ENCODE data around the gene ZSWIM4.

ZSWIM4 gene

DNA sequence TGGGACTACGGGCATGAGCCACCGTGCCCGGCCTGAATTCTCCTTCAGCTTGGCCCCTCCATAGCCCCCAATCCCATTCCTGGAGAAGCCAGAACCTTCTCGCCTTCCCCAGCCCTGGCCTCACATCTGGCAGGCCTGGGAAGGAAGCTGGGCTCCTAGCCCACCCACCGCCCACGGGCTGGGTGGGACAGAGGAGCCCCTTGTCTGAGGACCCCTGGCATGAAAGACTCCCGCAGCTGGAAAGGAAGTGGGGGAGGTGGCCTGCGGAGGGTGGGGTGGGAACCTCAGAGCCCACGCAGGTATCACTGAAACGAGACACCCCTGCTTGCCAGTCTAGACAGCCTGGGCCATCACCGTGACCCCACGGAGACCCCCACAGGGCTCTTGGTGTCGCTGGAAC, 74.0 kb downstream of the ZSWIM4 start:
- Histone ChIP-seq H3K27me3 (ENCODE audit: insufficient read depth, low read depth, severe bottlenecking) (no peaks in the 10 kb centered on the region), H3K9me3 (ENCODE audit: severe bottlenecking) (no peaks in the 10 kb centered on the region), H3K4me3 (ENCODE audit: low read depth, low read length) (no peak overlapping the region), H3K27ac (no peak overlapping the region), H3K36me3 (no peaks in the 10 kb centered on the region; the same call in 1 of the 2 replicates)
- TF ChIP-seq, protein P1, sequence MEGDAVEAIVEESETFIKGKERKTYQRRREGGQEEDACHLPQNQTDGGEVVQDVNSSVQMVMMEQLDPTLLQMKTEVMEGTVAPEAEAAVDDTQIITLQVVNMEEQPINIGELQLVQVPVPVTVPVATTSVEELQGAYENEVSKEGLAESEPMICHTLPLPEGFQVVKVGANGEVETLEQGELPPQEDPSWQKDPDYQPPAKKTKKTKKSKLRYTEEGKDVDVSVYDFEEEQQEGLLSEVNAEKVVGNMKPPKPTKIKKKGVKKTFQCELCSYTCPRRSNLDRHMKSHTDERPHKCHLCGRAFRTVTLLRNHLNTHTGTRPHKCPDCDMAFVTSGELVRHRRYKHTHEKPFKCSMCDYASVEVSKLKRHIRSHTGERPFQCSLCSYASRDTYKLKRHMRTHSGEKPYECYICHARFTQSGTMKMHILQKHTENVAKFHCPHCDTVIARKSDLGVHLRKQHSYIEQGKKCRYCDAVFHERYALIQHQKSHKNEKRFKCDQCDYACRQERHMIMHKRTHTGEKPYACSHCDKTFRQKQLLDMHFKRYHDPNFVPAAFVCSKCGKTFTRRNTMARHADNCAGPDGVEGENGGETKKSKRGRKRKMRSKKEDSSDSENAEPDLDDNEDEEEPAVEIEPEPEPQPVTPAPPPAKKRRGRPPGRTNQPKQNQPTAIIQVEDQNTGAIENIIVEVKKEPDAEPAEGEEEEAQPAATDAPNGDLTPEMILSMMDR (IDR thresholded peaks at IDR 0.05; ENCODE audit: low read depth, low read length) = no peak
- no peak for DNase-seq

DNA sequence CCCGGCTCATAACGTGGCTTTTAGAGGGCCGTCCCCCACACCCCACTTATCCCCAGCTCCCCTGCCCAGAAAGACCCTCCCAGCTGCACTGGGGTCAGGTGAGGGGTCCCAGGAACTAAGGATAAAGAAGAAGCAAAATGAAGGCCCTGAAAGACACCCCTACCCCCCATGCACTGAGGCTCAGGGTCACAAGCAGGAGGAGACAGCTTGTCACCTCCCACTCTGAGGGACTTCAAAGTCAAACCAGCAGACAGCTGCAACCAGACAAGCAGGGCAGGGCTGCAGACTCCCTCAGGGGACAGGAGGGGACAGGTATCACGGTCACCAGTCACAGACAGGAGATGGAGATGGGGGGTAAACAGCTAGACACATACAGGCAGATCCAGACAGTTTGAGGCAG, 75.6 kb downstream of the ZSWIM4 start:
- no peaks in the 10 kb centered on the region for H3K9me3 ChIP-seq (ENCODE audit: severe bottlenecking)
- H3K36me3 ChIP-seq = no peaks in the 10 kb centered on the region; the same call in 1 of the 2 replicates
- H3K27me3 ChIP-seq (ENCODE audit: insufficient read depth, low read depth, severe bottlenecking) = no peaks in the 10 kb centered on the region
- no peak overlapping the region for H3K27ac ChIP-seq
- DNase-seq = no peak
- TF ChIP-seq, protein P1 (IDR thresholded peaks at IDR 0.05; ENCODE audit: low read depth, low read length) = no peak
- H3K4me3 ChIP-seq (ENCODE audit: low read depth, low read length) = no peak overlapping the region

DNA sequence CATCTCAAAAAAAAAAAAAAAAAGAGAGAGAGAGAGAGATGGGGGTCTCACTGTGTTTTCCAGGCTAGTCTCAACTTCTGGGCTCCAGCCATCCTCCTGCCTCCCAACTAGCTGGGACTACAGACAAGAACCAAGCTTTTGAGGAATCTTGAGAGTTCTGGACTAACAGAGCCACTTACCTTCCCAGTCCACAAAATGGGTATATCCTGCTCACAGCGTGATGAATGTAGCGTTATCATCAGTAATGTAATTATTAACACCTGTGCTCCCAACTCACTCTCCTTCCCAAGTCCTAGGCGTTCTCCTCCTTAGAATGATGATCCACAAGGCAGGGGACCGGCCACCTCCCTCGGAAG, 77.1 kb downstream of the ZSWIM4 start:
- H3K27me3 ChIP-seq (ENCODE audit: insufficient read depth, low read depth, severe bottlenecking) = no peaks in the 10 kb centered on the region

DNA sequence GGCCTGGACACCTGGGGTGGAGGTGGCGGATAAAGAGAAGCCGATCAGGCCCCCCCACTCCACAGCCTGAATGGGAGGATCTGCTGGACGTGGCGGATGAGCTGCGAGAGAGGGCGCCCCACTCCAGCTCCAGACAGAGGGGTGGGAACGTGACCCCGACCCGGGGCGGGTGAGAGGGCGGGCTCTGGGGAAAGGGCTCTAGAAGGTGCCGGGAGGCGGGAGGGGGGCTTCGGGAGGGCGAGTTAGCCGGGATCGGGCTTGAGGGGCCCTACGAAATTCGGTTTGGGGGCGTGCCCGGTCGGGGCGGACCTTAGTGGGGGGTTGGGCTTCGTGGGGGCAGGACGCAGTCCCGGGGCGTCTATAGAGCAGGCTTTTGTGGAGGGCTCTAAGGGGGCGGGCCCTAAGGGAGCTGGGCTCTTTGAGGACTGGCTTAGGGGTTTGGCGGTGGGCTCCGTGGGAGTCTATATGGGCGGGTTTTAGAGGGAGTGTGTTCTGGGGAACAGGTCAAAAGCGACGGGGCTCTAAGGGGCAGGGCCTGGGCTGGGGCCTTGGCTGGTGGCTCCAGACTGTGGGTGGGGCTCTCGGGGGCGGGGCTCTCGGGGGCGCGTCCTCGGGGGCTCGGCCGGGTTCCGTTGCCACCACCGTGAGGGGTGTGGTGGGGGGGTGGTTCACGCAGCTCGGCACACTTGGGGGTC, 77.6 kb downstream of the ZSWIM4 start:
- Histone ChIP-seq H3K4me3 (ENCODE audit: low read depth, low read length) (no peak overlapping the region), H3K9me3 (ENCODE audit: severe bottlenecking) (no peaks in the 10 kb centered on the region), H3K27me3 (ENCODE audit: insufficient read depth, low read depth, severe bottlenecking) (no peaks in the 10 kb centered on the region), H3K27ac (no peak overlapping the region), H3K36me3 (no peaks in the 10 kb centered on the region)
- TF ChIP-seq, protein P1 (IDR thresholded peaks at IDR 0.05; ENCODE audit: low read depth, low read length) = no peak
- no peak for DNase-seq

More for the DNA sequence above, 77.1 kb downstream of the ZSWIM4 start:
- TF ChIP-seq, protein P1 (IDR thresholded peaks at IDR 0.05; ENCODE audit: low read depth, low read length) = no peak
- H3K27ac ChIP-seq = no peak overlapping the region
- no peaks in the 10 kb centered on the region for H3K9me3 ChIP-seq (ENCODE audit: severe bottlenecking)
- no peaks in the 10 kb centered on the region for H3K36me3 ChIP-seq
- H3K4me3 ChIP-seq (ENCODE audit: low read depth, low read length) = no peak overlapping the region
- DNase-seq = no peak

DNA sequence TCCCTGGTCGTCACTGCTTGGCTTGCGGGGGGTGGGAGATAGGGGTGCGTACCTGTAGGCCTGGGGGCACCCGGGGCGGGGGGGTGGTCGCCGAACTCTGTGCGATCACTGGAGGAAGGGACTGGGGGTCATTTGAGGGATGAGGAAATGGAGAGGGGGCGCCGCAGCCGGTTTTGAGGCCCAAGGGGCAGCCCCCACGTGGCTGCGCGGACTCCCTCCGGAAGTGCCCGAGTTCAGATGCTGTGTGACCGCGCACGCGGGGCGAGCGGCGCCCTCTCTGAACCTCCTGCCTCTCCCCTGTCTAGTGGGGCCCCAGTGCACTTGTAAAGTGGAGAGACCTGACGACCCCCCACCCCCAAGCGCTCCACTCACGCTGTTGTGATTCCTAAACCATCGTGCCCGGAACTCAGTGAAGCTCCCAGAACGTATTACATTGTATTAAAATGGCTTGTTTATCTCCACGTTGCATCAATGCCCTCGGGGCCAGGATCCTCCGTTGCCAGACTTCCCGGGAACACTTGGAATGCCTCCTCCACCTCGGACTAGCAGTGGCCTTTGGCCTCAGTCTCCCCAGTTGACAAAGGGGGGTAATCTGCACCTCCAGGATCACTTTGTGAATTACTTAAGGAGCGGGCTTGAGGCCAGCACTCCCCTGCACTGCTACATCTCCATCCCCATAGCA, 78.7 kb downstream of the ZSWIM4 start:
- TF ChIP-seq, protein P1 (IDR thresholded peaks at IDR 0.05; ENCODE audit: low read depth, low read length) = no peak
- Histone ChIP-seq H3K27ac (no peak overlapping the region), H3K27me3 (ENCODE audit: insufficient read depth, low read depth, severe bottlenecking) (no peaks in the 10 kb centered on the region), H3K36me3 (no peaks in the 10 kb centered on the region), H3K9me3 (ENCODE audit: severe bottlenecking) (no peaks in the 10 kb centered on the region), H3K4me3 (ENCODE audit: low read depth, low read length) (no peak overlapping the region)
- DNase-seq = no peak
